RWPE1 (cell line): Measurements from ENCODE around the gene SZT2.
"Not testable (repeated sequence)": the region's sequence is repeated elsewhere in the genome, so short reads cannot be mapped to it uniquely, and the experiment has no call there.

Experiments
- CTCF ChIA-PET: fragments of 350-600 bp; sonication (Branson Sonifier 250); formaldehyde crosslinking; extraction: SDS; loops from one replicate; lab custom pipeline; 2021; lab: Yijun Ruan, JAX
- POLR2A ChIA-PET: fragments of 400-600 bp; formaldehyde crosslinking; extraction: SDS; loops from one replicate; lab custom pipeline; 2020; ENCODE audit warnings: antibody characterized with exemption; ENCODE audit not compliant: low non-redundant PET; lab: Yijun Ruan, JAX
- DNase-seq: peaks from one replicate; pipeline ENCODE4 v3.0.0; 2012; ENCODE audit warnings: low spot score
- H3K27ac ChIP-seq: fragments of 450-650 bp; 2 replicates; pipeline ENCODE4 v1.5.1; 2017
- TF ChIP-seq, protein P1 (sequence below): fragments of 450-650 bp; conservative IDR thresholded peaks from 2 replicates; pipeline ENCODE4 v1.5.1; 2017; ENCODE audit warnings: low read depth, mild to moderate bottlenecking

Gene SZT2

DNA sequence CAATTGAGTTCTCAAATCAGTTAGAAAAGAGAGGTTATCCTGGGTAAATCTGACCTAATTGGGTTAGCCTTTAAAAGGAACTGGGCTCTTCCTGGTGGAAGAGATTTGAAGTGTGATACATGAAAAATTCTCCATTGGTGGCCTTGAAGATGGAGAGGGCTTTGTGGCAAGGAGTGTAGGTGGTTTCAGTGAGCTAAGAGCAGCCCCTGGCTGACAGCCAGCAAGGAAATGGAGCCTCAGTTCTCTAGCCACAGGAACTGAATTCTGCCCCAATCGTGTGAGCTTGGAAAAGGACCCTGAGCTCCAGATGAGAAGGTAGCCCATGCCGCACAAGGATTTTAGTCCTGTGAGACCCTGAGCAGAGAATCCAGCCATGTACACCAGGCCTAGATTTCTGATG lies 76.7 kb downstream of the SZT2 start:
- no peak for DNase-seq
- CTCF ChIA-PET = no interaction called here
- TF ChIP-seq, protein P1, sequence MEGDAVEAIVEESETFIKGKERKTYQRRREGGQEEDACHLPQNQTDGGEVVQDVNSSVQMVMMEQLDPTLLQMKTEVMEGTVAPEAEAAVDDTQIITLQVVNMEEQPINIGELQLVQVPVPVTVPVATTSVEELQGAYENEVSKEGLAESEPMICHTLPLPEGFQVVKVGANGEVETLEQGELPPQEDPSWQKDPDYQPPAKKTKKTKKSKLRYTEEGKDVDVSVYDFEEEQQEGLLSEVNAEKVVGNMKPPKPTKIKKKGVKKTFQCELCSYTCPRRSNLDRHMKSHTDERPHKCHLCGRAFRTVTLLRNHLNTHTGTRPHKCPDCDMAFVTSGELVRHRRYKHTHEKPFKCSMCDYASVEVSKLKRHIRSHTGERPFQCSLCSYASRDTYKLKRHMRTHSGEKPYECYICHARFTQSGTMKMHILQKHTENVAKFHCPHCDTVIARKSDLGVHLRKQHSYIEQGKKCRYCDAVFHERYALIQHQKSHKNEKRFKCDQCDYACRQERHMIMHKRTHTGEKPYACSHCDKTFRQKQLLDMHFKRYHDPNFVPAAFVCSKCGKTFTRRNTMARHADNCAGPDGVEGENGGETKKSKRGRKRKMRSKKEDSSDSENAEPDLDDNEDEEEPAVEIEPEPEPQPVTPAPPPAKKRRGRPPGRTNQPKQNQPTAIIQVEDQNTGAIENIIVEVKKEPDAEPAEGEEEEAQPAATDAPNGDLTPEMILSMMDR = no peak
- POLR2A ChIA-PET = no interaction called here
- no peak overlapping the region for H3K27ac ChIP-seq

DNA sequence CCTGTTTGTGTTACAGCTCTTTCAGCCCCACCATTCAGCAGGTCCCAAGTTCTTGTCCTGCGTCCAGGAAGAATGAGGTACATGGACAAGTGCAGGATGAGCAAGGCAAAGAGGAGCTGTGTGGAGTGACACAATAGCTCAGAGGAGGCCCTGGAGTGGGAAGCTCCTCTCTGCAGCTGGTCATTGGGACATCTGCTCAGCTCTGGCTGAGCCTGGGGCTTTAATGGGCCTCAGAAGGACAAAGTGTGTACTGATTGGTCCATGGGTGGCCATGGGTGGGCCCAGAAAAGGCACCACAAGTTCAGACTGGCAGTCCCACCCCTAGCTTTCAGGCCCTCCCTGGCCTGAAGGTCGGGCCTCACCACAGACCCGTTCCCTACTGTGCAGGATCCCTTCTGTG lies 78.7 kb downstream of the SZT2 start:
- TF ChIP-seq, protein P1 = no peak
- CTCF ChIA-PET = no interaction called here
- DNase-seq = no peak
- H3K27ac ChIP-seq = peak overlapping the region; percentile 16; the same call in 1 of the 2 replicates
- POLR2A ChIA-PET = interaction anchor here (0.6 to 1.2 kb wide), 2 partner anchors 13 to 113 kb away, joined by 3 read pairs; no protein-coding TSS in a partner anchor

DNA sequence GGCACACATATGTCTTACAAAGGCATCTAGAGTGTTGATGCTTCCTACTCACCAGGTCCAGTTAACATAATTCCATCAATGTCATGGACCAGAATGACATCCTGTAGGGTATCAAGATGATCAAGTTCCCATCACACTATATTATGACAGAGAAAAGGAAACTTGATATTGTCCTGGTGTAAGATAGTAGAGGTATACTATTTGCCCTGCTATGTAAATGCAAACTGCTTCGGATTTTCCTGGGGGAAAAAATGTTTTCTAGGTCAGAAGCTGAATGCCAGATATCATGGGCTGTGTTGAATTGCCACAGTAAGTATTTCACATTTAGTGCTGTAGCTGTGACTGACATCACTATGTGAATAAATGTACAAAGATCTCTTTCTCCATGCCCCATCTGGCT lies 80.2 kb downstream of the SZT2 start:
- POLR2A ChIA-PET = no interaction called here
- CTCF ChIA-PET = interaction anchor here (1.0 kb wide), 1 partner anchor 465 kb away, joined by 3 read pairs; no protein-coding TSS in a partner anchor
- no peak overlapping the region for H3K27ac ChIP-seq
- DNase-seq = no peak
- TF ChIP-seq, protein P1 = no peak

DNA sequence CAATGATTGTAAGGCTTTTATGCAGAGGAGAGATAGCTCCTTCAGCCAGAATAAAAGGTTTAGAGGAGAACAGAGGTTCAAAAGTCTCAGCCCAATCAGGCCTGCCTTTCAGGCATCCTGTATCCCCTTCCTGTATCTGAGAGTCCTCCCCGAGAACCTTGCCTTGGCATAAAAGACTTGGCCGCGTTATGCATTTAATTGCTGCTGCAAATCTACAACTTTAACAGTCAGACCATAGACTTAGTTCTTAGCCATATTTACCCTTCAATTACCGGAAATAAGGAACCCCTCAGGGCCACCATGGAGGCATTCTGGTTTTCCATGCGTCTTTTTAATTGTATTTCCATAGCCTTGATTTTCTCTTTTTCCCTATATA lies 82.4 kb downstream of the SZT2 start:
- TF ChIP-seq, protein P1 = no peak
- DNase-seq = no peak
- peak overlapping the region; percentile 58; the same call in 1 of the 2 replicates for H3K27ac ChIP-seq
- ChIA-PET POLR2A (no interaction called here), CTCF (no interaction called here)

DNA sequence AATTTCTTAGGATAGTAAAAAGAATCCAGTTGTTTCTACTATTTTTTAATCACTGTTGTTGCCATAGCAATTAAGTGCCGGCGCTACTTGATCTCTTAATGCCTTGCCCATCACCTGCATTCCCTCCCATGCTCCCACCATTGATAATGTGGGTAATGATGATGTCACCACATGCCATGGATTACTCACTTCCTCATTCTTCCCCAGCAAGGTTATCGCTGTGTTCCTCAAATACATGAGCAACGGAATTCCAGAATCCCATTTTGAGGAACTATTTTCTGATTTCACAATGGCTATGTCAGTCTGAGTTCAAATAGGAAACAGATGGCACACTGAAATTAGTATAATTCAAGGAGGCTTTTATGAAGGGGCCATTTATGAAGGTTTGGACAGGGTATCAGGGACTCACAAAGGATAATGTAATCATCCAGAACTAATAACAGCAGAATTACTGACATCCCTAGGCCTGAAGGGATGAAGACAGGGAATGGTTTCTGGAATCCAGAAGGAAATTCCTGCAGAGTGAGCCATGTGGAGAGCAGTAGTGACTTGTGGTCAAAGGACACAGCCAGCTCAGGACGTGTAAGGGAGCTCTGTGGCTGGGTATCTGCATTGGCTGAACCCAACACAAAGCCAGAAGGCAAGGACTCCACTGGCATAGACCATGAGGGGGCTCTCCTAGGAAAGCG lies 82.9 kb downstream of the SZT2 start:
- POLR2A ChIA-PET, CTCF ChIA-PET: not testable (repeated sequence)
- peak; percentile 77 for DNase-seq
- peak overlapping the region; percentile 92 for H3K27ac ChIP-seq

DNA sequence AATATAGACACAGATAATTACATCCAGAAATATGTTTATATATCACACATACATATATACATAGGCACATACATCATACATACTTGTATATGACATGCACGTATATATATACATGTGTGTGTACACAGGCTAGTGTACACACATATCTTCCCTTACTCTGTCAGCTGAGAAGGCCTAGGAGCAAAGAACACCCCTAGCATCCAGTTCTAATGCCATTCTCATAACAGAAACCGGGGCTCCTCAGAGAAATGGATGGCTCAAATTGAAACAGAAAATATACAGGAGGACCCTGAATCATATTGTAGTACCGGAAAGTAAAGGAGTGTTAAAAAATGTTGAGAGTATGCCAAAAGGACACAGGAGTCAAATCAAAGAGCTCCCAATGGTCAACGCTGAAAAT lies 83.8 kb downstream of the SZT2 start:
- POLR2A ChIA-PET = no interaction called here
- CTCF ChIA-PET = no interaction called here
- H3K27ac ChIP-seq = no peak overlapping the region; the same call in 1 of the 2 replicates
- TF ChIP-seq, protein P1 = no peak
- no peak for DNase-seq

DNA sequence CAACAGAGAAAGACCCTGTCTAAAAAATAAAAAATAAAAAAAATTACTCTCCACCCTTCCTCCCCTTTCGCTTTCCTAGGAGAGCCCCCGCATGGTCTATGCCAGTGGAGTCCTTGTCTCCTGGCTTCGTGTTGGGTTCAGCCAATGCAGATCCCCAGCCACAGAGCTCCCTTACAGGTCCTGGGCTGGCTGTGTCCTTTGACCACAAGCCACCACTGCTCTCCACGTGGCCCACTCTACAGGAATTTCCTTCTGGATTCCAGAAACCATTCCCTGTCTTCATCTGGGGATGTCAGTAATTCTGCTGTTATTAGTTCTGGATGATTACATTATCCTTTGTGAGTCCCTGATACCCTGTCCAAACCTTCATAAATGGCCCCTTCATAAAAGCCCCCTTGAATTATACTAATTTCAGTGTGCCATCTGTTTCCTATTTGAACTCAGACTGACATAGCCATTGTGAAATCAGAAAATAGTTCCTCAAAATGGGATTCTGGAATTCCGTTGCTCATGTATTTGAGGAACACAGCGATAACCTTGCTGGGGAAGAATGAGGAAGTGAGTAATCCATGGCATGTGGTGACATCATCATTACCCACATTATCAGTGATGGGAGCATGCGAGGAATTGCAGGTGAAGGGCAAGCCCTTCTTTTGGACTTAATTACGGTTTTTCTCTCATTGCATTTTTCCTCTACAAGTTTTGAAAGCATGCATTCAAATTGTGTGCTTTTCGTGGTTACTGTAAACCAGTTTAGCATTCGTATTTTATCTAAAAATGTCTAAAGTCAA lies 86.1 kb downstream of the SZT2 start:
- CTCF ChIA-PET = not testable (repeated sequence)

More for the DNA sequence above, 86.1 kb downstream of the SZT2 start:
- DNase-seq = peak; percentile 61
- H3K27ac ChIP-seq = peak overlapping the region; percentile 87
- POLR2A ChIA-PET = not testable (repeated sequence)
